22Rv1 (cell line): ENCODE data around the gene TUBGCP2.
"Not testable (repeated sequence)": the region's sequence is repeated elsewhere in the genome, so short reads cannot be mapped to it uniquely, and the experiment has no call there.

ENCODE experiments used
- H3K27ac ChIP-seq: fragments of 450-650 bp; 2 replicates; pipeline ENCODE4 v1.5.1; 2017
- CTCF ChIP-seq: fragments of 450-650 bp; IDR thresholded peaks from 2 replicates; pipeline ENCODE4 v1.5.1; 2017; ENCODE audit warnings: mild to moderate bottlenecking
- ZFX ChIP-seq: fragments of 450-650 bp; IDR thresholded peaks from 2 replicates; pipeline ENCODE4 v1.6.1; 2017; ENCODE audit warnings: antibody characterized with exemption, borderline replicate concordance

TUBGCP2 gene

GRCh38 chr10:133327651-133328357 lies 19.1 kb upstream of the TUBGCP2 start:
- no peak overlapping the region for H3K27ac ChIP-seq
- TF ChIP-seq ZFX (no peak), CTCF (no peak)

- TF ChIP-seq CTCF (no peak), ZFX (no peak)
- no peak overlapping the region for H3K27ac ChIP-seq
These were observed 18.3 kb upstream of the TUBGCP2 start for GRCh38 chr10:133326745-133327650.

GRCh38 chr10:133326223-133326551 lies 17.5 kb upstream of the TUBGCP2 start:
- H3K27ac ChIP-seq = peak overlapping the region; percentile 78; the same call in 1 of the 2 replicates
- TF ChIP-seq ZFX (no peak), CTCF (no peak)

GRCh38 chr10:133325440-133326222 lies 17.0 kb upstream of the TUBGCP2 start:
- TF ChIP-seq CTCF (no peak), ZFX (no peak)
- peak overlapping the region; percentile 78 for H3K27ac ChIP-seq

- H3K27ac ChIP-seq = peak overlapping the region; percentile 78
- TF ChIP-seq CTCF = no peak
- no peak for TF ChIP-seq ZFX
These were observed 16.2 kb upstream of the TUBGCP2 start for GRCh38 chr10:133324857-133325260.

GRCh38 chr10:133324198-133324792 lies 15.6 kb upstream of the TUBGCP2 start:
- peak overlapping the region; percentile 78 for H3K27ac ChIP-seq
- TF ChIP-seq CTCF = no peak

- not testable (repeated sequence) for H3K27ac ChIP-seq
These were observed 13.5 kb upstream of the TUBGCP2 start for GRCh38 chr10:133322064-133322709.

GRCh38 chr10:133320852-133321422 lies 12.3 kb upstream of the TUBGCP2 start:
- H3K27ac ChIP-seq = not testable (repeated sequence)
